AML-193 (cell line): ENCODE measurements around the gene HMCN1.

Experiments
- DNase-seq, 2 experiments: peaks; one replicate each; lab custom pipeline; 2025; lab: John Stamatoyannopoulos, UW

The HMCN1 gene

GRCh38 chr1:186030453-186030852 lies 296.3 kb downstream of the HMCN1 start:
- DNase-seq = no peak

GRCh38 chr1:186033847-186034271 lies 299.7 kb downstream of the HMCN1 start:
- DNase-seq = no peak

GRCh38 chr1:186042230-186042629 lies 308.0 kb downstream of the HMCN1 start:
- no peak for DNase-seq

GRCh38 chr1:186043296-186043695 lies 309.1 kb downstream of the HMCN1 start:
- no peak for DNase-seq

GRCh38 chr1:186044079-186044685 lies 310.0 kb downstream of the HMCN1 start:
- no peak for DNase-seq

- no peak for DNase-seq
Observed at GRCh38 chr1:186046437-186047211, 312.4 kb downstream of the HMCN1 start.

GRCh38 chr1:186050360-186050759 lies 316.2 kb downstream of the HMCN1 start:
- DNase-seq = no peak

GRCh38 chr1:186054003-186054402 lies 319.8 kb downstream of the HMCN1 start:
- no peak for DNase-seq

GRCh38 chr1:186054932-186055331 lies 320.7 kb downstream of the HMCN1 start:
- DNase-seq = no peak

GRCh38 chr1:186055846-186056245 lies 321.7 kb downstream of the HMCN1 start:
- DNase-seq = no peak

- no peak for DNase-seq
Observed at GRCh38 chr1:186057086-186057485, 322.9 kb downstream of the HMCN1 start.

GRCh38 chr1:186059311-186059710 lies 325.1 kb downstream of the HMCN1 start:
- DNase-seq = no peak

- DNase-seq = no peak
Observed at GRCh38 chr1:186059752-186060151, 325.6 kb downstream of the HMCN1 start.

- DNase-seq = no peak
Observed at GRCh38 chr1:186060226-186060625, 326.0 kb downstream of the HMCN1 start.

- DNase-seq = no peak
Observed at GRCh38 chr1:186063091-186063657, 329.0 kb downstream of the HMCN1 start.

- peak in 1 of 2 experiments; percentile 16 for DNase-seq
Observed at GRCh38 chr1:186066411-186066810, 332.2 kb downstream of the HMCN1 start.

- DNase-seq = no peak
Observed at GRCh38 chr1:186073697-186074096, 339.5 kb downstream of the HMCN1 start.

- no peak for DNase-seq
Observed at GRCh38 chr1:186076006-186076405, 341.8 kb downstream of the HMCN1 start.

- DNase-seq = no peak
Observed at GRCh38 chr1:186078245-186078644, 344.1 kb downstream of the HMCN1 start.

GRCh38 chr1:186079084-186079684 lies 345.0 kb downstream of the HMCN1 start:
- DNase-seq = no peak

GRCh38 chr1:186082235-186082937 lies 348.2 kb downstream of the HMCN1 start:
- peak; percentile 83 to 88 for DNase-seq

GRCh38 chr1:186086583-186086982 lies 352.4 kb downstream of the HMCN1 start:
- DNase-seq = no peak
